ENCODE results near the gene RAB27A.

DNA sequence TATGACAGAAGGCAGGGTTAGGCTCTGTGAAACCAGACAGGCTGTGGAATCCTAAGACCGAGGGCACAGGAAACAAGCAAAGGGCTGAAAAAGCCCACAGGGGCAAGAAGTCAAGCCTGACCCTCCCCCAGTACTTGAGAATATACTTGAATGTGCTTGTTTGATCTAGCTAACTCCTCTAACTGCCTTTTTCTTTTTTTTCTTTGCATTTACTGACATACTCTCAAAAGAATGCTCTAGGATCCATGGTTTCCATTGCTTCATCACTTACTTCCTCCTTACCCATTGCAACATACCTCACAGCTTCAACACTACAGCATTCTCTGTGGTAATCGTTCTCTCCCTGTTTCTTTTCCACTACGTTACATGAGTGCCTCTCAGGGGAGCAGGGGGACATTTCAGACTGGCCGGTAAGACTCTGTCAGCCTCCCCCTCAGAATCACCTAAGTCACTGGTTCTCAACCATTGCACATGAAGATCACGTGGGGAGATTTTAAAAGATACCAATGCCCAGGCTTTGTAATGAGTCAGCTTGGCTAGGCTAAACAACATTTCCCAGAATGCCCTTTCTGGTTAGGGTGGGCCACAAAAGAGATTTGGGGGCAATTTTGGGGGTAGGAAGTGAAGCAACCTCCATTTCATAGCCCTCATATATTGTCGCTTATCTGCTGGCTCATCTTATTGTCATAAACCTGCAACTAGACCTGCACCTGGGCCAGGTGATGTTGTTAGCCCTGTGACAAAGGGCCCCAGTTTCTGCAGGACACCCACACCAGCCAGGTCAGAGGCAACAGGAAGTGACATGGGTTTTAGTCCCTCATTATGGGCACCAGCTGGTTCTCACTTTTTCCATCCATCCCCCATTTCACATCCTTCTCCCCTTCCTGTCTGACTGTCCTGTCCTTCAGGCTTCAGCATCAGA, 68.3 kb downstream of the RAB27A start:
- TF ChIP-seq SIN3A (IDR thresholded peaks at IDR 0.05; ENCODE audit: borderline replicate concordance, low read depth, low read length) = no peak
- TF ChIP-seq, protein P1, sequence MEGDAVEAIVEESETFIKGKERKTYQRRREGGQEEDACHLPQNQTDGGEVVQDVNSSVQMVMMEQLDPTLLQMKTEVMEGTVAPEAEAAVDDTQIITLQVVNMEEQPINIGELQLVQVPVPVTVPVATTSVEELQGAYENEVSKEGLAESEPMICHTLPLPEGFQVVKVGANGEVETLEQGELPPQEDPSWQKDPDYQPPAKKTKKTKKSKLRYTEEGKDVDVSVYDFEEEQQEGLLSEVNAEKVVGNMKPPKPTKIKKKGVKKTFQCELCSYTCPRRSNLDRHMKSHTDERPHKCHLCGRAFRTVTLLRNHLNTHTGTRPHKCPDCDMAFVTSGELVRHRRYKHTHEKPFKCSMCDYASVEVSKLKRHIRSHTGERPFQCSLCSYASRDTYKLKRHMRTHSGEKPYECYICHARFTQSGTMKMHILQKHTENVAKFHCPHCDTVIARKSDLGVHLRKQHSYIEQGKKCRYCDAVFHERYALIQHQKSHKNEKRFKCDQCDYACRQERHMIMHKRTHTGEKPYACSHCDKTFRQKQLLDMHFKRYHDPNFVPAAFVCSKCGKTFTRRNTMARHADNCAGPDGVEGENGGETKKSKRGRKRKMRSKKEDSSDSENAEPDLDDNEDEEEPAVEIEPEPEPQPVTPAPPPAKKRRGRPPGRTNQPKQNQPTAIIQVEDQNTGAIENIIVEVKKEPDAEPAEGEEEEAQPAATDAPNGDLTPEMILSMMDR (IDR thresholded peaks at IDR 0.05) = no peak
